ENCODE measurements around the gene DHRSX. TPM values are rescaled to one million over a fixed set of nuclear protein-coding genes. Genes with fewer than 3 reads are reported as not detected.
"Not testable (repeated sequence)": the region's sequence is repeated elsewhere in the genome, so short reads cannot be mapped to it uniquely, and the experiment has no call there.

DHRSX gene
- polyA plus RNA-seq, 4 donors = 21.3 to 30.0 (median 29.0) TPM

- no peak for DNase-seq (ENCODE audit: low read depth in 4 of 4, low spot score in 3 of 4)
These were observed 217.5 kb downstream of the DHRSX start for GRCh38 chrX:2283111-2283859.

- DNase-seq (ENCODE audit: low read depth in 4 of 4, low spot score in 3 of 4) = no peak
These were observed 218.2 kb downstream of the DHRSX start for GRCh38 chrX:2282490-2283090.

- no peak for DNase-seq (ENCODE audit: low read depth in 4 of 4, low spot score in 3 of 4)
These were observed 228.4 kb downstream of the DHRSX start for GRCh38 chrX:2272337-2272736.

GRCh38 chrX:2271595-2271994, 229.2 kb downstream of the DHRSX start:
- not testable (repeated sequence) for DNase-seq (ENCODE audit: low read depth in 4 of 4, low spot score in 3 of 4)

- not testable (repeated sequence) for DNase-seq (ENCODE audit: low read depth in 4 of 4, low spot score in 3 of 4)
These were observed 230.0 kb downstream of the DHRSX start for GRCh38 chrX:2270783-2271182.

- DNase-seq (ENCODE audit: low read depth in 4 of 4, low spot score in 3 of 4) = no peak
These were observed 232.9 kb downstream of the DHRSX start for GRCh38 chrX:2267890-2268289.

GRCh38 chrX:2266445-2267349, 234.1 kb downstream of the DHRSX start:
- no peak for DNase-seq (ENCODE audit: low read depth in 4 of 4, low spot score in 3 of 4)

- not testable (repeated sequence) for DNase-seq (ENCODE audit: low read depth in 4 of 4, low spot score in 3 of 4)
These were observed 234.9 kb downstream of the DHRSX start for GRCh38 chrX:2265658-2266444.

GRCh38 chrX:2264179-2265030, 236.4 kb downstream of the DHRSX start:
- DNase-seq (ENCODE audit: low read depth in 4 of 4, low spot score in 3 of 4) = no peak

GRCh38 chrX:2263203-2263602, 237.6 kb downstream of the DHRSX start:
- DNase-seq (ENCODE audit: low read depth in 4 of 4, low spot score in 3 of 4) = no peak

- DNase-seq (ENCODE audit: low read depth in 4 of 4, low spot score in 3 of 4) = no peak
These were observed 238.1 kb downstream of the DHRSX start for GRCh38 chrX:2262668-2263055.

GRCh38 chrX:2261831-2262667, 238.7 kb downstream of the DHRSX start:
- DNase-seq (ENCODE audit: low read depth in 4 of 4, low spot score in 3 of 4) = peak in 2 of 4 donors; percentile 42 to 66

GRCh38 chrX:2252331-2253065, 248.3 kb downstream of the DHRSX start:
- no peak for DNase-seq (ENCODE audit: low read depth in 4 of 4, low spot score in 3 of 4)

- no peak for DNase-seq (ENCODE audit: low read depth in 4 of 4, low spot score in 3 of 4)
These were observed 249.6 kb downstream of the DHRSX start for GRCh38 chrX:2251211-2251610.

GRCh38 chrX:2243913-2244460, 256.8 kb downstream of the DHRSX start:
- peak in 1 of 4 donors; percentile 16 for DNase-seq (ENCODE audit: low read depth in 4 of 4, low spot score in 3 of 4)

- DNase-seq (ENCODE audit: low read depth in 4 of 4, low spot score in 3 of 4) = no peak
These were observed 257.8 kb downstream of the DHRSX start for GRCh38 chrX:2242980-2243379.

GRCh38 chrX:2242326-2242725, 258.4 kb downstream of the DHRSX start:
- no peak for DNase-seq (ENCODE audit: low read depth in 4 of 4, low spot score in 3 of 4)

GRCh38 chrX:2241496-2241895, 259.3 kb downstream of the DHRSX start:
- not testable (repeated sequence) for DNase-seq (ENCODE audit: low read depth in 4 of 4, low spot score in 3 of 4)
